H1 (cell line): ENCODE results near the gene KRT24. TPM values are rescaled to one million over a fixed set of nuclear protein-coding genes. Genes with fewer than 3 reads are reported as not detected.

Experiments used
- CBX5 ChIP-seq: fragments of 300-800, 300-1000 bp; sonication (generic); IDR thresholded peaks from 2 replicates; pipeline ENCODE4 v1.7.1; 2016; ENCODE audit warnings: antibody characterized with exemption, low read length, low read depth
- CBX8 ChIP-seq: fragments of 300-800, 300-1000 bp; sonication (generic); IDR thresholded peaks from 2 replicates; pipeline ENCODE4 v1.7.1; 2016; ENCODE audit warnings: low read depth, low read length, borderline replicate concordance
- GABPA ChIP-seq: IDR thresholded peaks from 2 replicates; pipeline ENCODE4 v1.6.1; 2011; ENCODE audit warnings: mild to moderate bottlenecking, low read length, moderate library complexity, borderline replicate concordance; ENCODE audit not compliant: insufficient read depth
- HDAC2 ChIP-seq, 2 experiments: fragments of 300-600 bp in 1 of 2; sonication (generic) in 1 of 2; IDR thresholded peaks; 2 replicates each; pipeline ENCODE4 v1.6.1; 2011 to 2012; ENCODE audit warnings: low read depth in 2 of 2, low read length in 2 of 2, mild to moderate bottlenecking in 2 of 2, moderate library complexity in 2 of 2, borderline replicate concordance in 1 of 2, inconsistent platforms in 1 of 2
- PHF8 ChIP-seq: fragments of 200-600 bp; sonication (generic); conservative IDR thresholded peaks from 2 replicates; pipeline ENCODE4 v1.7.1; 2012; ENCODE audit warnings: low read depth, mild to moderate bottlenecking, inconsistent platforms, low read length, moderate library complexity
- POLR2AphosphoS5 ChIP-seq: IDR thresholded peaks from 2 replicates; pipeline ENCODE4 v1.6.1; 2011; ENCODE audit warnings: low read depth, low read length
- RBBP5 ChIP-seq: IDR thresholded peaks from 2 replicates; pipeline ENCODE4 v1.7.1; 2012; ENCODE audit warnings: low read depth, mild to moderate bottlenecking, inconsistent platforms, low read length, moderate library complexity, borderline replicate concordance
- SIX5 ChIP-seq: IDR thresholded peaks from 2 replicates; pipeline ENCODE4 v1.6.1; 2011; ENCODE audit warnings: mild to moderate bottlenecking, low read depth, low read length
- TBP ChIP-seq: IDR thresholded peaks from 2 replicates; pipeline ENCODE4 v1.6.1; 2011; ENCODE audit warnings: low read depth, low read length, improper control_type of control experiment
- polyA plus RNA-seq, 7 experiments: library from polyadenylated mRNA; depleted of rRNA in 3 of 7; stranded (reverse) in 5 of 7; unstranded in 2 of 7; fragments of >200 nt in 5 of 7; fragments of 200-250 nt in 2 of 7; gene quantifications; 1 replicate in 5 of 7; 2 replicates in 1 of 7; 4 replicates in 1 of 7; pipeline versions ENCODE4 v1.2.1 to v1.2.3, GENCODE V29; 2011 to 2013; ENCODE audit warnings: missing spikeins in 2 of 7, mixed read lengths in 2 of 7
- total RNA-seq: library from RNA; stranded (reverse); fragmentation: NEBNext Ultra II Directional; extraction: Animal tissue kit (Norgen Biotek cat#: 25700); gene quantifications from 2 replicates; pipeline ENCODE4 v1.2.1, GENCODE V29; 2021
- TF ChIP-seq, protein P1 (sequence below), 3 experiments: IDR thresholded peaks; 1 replicate in 2 of 3; 2 replicates in 1 of 3; pipeline versions ENCODE4 v1.5.1 to v1.6.1; 2011; ENCODE audit warnings: low read length in 3 of 3, mild to moderate bottlenecking in 3 of 3, inconsistent platforms in 2 of 3, low read depth in 1 of 3, moderate library complexity in 1 of 3; ENCODE audit not compliant: insufficient read depth in 1 of 3; ENCODE audit errors: control extremely low read depth in 1 of 3

KRT24 gene
- total and polyA plus RNA-seq, 2 of the 8 experiments (the other 6 are each of a cell fraction or from before 2014, with no cell fraction given), result not detected

DNA sequence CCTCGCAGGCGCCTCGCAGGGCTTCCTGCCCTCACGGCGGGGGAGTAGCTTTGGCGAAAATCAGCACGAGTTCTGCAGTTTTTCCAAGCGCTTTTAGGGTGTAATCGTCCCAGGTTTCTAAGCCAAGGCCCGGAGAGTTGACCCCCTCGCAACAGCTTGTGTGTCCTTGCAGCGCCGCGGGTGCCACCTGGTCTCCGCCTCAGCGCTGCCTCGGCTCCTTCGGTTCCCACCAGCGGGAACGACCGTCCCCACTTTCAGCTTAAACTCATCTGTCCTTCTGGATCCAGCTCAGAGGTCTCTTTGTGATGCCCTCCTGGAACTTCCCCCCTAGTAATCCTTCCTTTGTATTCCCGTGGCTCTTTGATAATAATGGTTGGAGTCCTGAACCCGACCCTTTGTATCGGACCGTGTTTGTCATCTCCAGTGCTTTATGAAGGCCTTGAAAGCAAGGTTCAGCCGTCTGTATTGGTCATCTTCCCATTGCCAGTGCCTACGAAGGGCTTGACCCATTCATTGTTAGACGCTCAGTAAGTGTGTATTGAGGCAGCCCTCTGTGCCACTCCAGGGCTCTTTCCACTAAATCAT lies 55.1 kb downstream of the KRT24 start (continued):
- TF ChIP-seq, protein P1, sequence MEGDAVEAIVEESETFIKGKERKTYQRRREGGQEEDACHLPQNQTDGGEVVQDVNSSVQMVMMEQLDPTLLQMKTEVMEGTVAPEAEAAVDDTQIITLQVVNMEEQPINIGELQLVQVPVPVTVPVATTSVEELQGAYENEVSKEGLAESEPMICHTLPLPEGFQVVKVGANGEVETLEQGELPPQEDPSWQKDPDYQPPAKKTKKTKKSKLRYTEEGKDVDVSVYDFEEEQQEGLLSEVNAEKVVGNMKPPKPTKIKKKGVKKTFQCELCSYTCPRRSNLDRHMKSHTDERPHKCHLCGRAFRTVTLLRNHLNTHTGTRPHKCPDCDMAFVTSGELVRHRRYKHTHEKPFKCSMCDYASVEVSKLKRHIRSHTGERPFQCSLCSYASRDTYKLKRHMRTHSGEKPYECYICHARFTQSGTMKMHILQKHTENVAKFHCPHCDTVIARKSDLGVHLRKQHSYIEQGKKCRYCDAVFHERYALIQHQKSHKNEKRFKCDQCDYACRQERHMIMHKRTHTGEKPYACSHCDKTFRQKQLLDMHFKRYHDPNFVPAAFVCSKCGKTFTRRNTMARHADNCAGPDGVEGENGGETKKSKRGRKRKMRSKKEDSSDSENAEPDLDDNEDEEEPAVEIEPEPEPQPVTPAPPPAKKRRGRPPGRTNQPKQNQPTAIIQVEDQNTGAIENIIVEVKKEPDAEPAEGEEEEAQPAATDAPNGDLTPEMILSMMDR (IDR thresholded peaks at IDR 0.05; ENCODE audit: control extremely low read depth in 1 of 3, insufficient read depth in 1 of 3, low read depth in 1 of 3, low read length in 3 of 3), result no peak
- no peak for TF ChIP-seq CBX8
- no peak for TF ChIP-seq PHF8
- no peak for TF ChIP-seq GABPA
- no peak for TF ChIP-seq TBP
- TF ChIP-seq SIX5, result no peak
- no peak for TF ChIP-seq CBX5
- no peak for TF ChIP-seq RBBP5
- TF ChIP-seq HDAC2 (IDR thresholded peaks at IDR 0.05; ENCODE audit: borderline replicate concordance in 1 of 2, low read depth in 2 of 2, low read length in 2 of 2), result no peak
- TF ChIP-seq POLR2AphosphoS5, result no peak

Other genes with a start within 250 kb of the KRT24 start
- 0.20 and 0.80 TPM in 2 replicates for gene TNS4, start 202.1 kb downstream of the KRT24 start, total RNA-seq
- gene TNS4, start 202.1 kb downstream of the KRT24 start, polyA plus RNA-seq (2011; rRNA removed), result 0.21 and 0.39 TPM in 2 replicates
- 0.17 TPM in 1 of 2 replicates, not detected in the other for gene CCR7, start 138.3 kb downstream of the KRT24 start, total RNA-seq
- gene CCR7, start 138.3 kb downstream of the KRT24 start, polyA plus RNA-seq (2011; rRNA removed), result 0.12 and 0.28 TPM in 2 replicates
- 131 and 142 TPM in 2 replicates for gene SMARCE1, start 55.9 kb downstream of the KRT24 start, total RNA-seq
- 20.2 and 30.7 TPM in 2 replicates for gene SMARCE1, start 55.9 kb downstream of the KRT24 start, polyA plus RNA-seq (2011; rRNA removed)
- gene KRT222, start 38.6 kb downstream of the KRT24 start, total RNA-seq, result 0.61 and 0.75 TPM in 2 replicates
- 0.08 and 0.09 TPM in 2 replicates for gene KRT222, start 38.6 kb downstream of the KRT24 start, polyA plus RNA-seq (2011; rRNA removed)
- gene KRT25, start 51.6 kb upstream of the KRT24 start, total RNA-seq, result not detected in 2 replicates
- not detected in 2 replicates for gene KRT25, start 51.6 kb upstream of the KRT24 start, polyA plus RNA-seq (2011; rRNA removed)
- gene KRT26, start 68.4 kb upstream of the KRT24 start, total RNA-seq, result not detected in 2 replicates
- not detected in 2 replicates for gene KRT26, start 68.4 kb upstream of the KRT24 start, polyA plus RNA-seq (2011; rRNA removed)
- gene KRT27, start 78.8 kb upstream of the KRT24 start, total RNA-seq, result not detected in 2 replicates
- not detected in 2 replicates for gene KRT27, start 78.8 kb upstream of the KRT24 start, polyA plus RNA-seq (2011; rRNA removed)
- gene KRT28, start 96.2 kb upstream of the KRT24 start, total RNA-seq, result not detected in 2 replicates
- gene KRT28, start 96.2 kb upstream of the KRT24 start, polyA plus RNA-seq (2011; rRNA removed), result not detected in 2 replicates
- gene KRT10, start 118.9 kb upstream of the KRT24 start, total RNA-seq, result 31.3 and 39.4 TPM in 2 replicates
- 2.4 and 3.5 TPM in 2 replicates for gene KRT10, start 118.9 kb upstream of the KRT24 start, polyA plus RNA-seq (2011; rRNA removed)
- not detected in 2 replicates for gene KRT12, start 163.5 kb upstream of the KRT24 start, total RNA-seq
- 0.03 TPM in 1 of 2 replicates, not detected in the other for gene KRT12, start 163.5 kb upstream of the KRT24 start, polyA plus RNA-seq (2011; rRNA removed)
- gene KRT20, start 181.5 kb upstream of the KRT24 start, total RNA-seq, result not detected in 2 replicates
- not detected in 2 replicates for gene KRT20, start 181.5 kb upstream of the KRT24 start, polyA plus RNA-seq (2011; rRNA removed)
- not detected in 2 replicates for gene KRT23, start 233.9 kb upstream of the KRT24 start, total RNA-seq
- gene KRT23, start 233.9 kb upstream of the KRT24 start, polyA plus RNA-seq (2011; rRNA removed), result not detected in 2 replicates